GM12878 (cell line): ENCODE results near the gene GPC2. TPM values are rescaled to one million over a fixed set of nuclear protein-coding genes. Genes with fewer than 3 reads are reported as not detected.

Source experiments
- ATF7 ChIP-seq: fragments of 450-650 bp; IDR thresholded peaks from 2 replicates; pipeline ENCODE4 v1.6.1; 2016; ENCODE audit warnings: low read depth, mild to moderate bottlenecking
- MTA3 ChIP-seq: IDR thresholded peaks from 2 replicates; pipeline ENCODE4 v1.6.1; 2012; ENCODE audit warnings: low read length, inconsistent platforms, borderline replicate concordance
- MXI1 ChIP-seq: fragments of 150-350 bp; IDR thresholded peaks from 2 replicates; pipeline ENCODE4 v1.6.1; 2011; ENCODE audit warnings: low read depth, mild to moderate bottlenecking, inconsistent platforms, low read length, improper control_type of control experiment
- NR2F1 ChIP-seq: fragments of 450-650 bp; conservative IDR thresholded peaks from 2 replicates; pipeline ENCODE4 v1.6.1; 2017; ENCODE audit warnings: mild to moderate bottlenecking
- NRF1 ChIP-seq: conservative IDR thresholded peaks from 2 replicates; pipeline ENCODE4 v1.6.1; 2011; ENCODE audit warnings: mild to moderate bottlenecking, low read depth, low read length, improper control_type of control experiment
- PML ChIP-seq: IDR thresholded peaks from 2 replicates; pipeline ENCODE4 v1.6.1; 2012; ENCODE audit warnings: low read length, inconsistent platforms
- POLR2AphosphoS2 ChIP-seq: IDR thresholded peaks from 2 replicates; pipeline ENCODE4 v1.6.1; 2011; ENCODE audit warnings: low read depth, mild to moderate bottlenecking, low read length, improper control_type of control experiment, moderate library complexity
- REST ChIP-seq: IDR thresholded peaks from 2 replicates; pipeline ENCODE4 v1.6.1; 2012; ENCODE audit warnings: mild to moderate bottlenecking, low read depth, low read length
- SP1 ChIP-seq: IDR thresholded peaks from one replicate; pipeline ENCODE4 v1.6.1; 2011; ENCODE audit warnings: low read depth, low read length
- SUZ12 ChIP-seq: fragments of 200-600 bp; sonication (generic); IDR thresholded peaks from one replicate; pipeline ENCODE4 v1.6.1; 2018; ENCODE audit warnings: antibody characterized with exemption, mild to moderate bottlenecking; ENCODE audit not compliant: unreplicated experiment
- WRNIP1 ChIP-seq: IDR thresholded peaks from 2 replicates; pipeline ENCODE4 v1.6.1; 2011; ENCODE audit warnings: low read depth, low read length, improper control_type of control experiment, borderline replicate concordance
- polyA plus RNA-seq, 11 experiments: library from polyadenylated mRNA; depleted of rRNA in 4 of 11; unstranded in 6 of 11; stranded (reverse) in 5 of 11; fragments of >200 nt; fragmentation: Nextera tagmentation in 4 of 11; fragmentation: Illumina TruSeq in 1 of 11; extraction: Ambion mirVana in 4 of 11; extraction: Trizol in 1 of 11; gene quantifications; 1 replicate in 1 of 11; 2 replicates in 10 of 11; pipeline versions ENCODE4 v1.2.1 to v1.2.3, GENCODE V29; 2011 to 2016; ENCODE audit warnings: inconsistent platforms in 2 of 11, missing spikeins in 2 of 11, low read depth in 1 of 11
- total RNA-seq, 4 experiments: library from RNA; depleted of rRNA in 3 of 4; stranded (reverse); fragments of >200 nt in 3 of 4; fragmentation: Illumina TruSeq in 1 of 4; extraction: Trizol in 1 of 4; gene quantifications; 2 replicates each; pipeline versions ENCODE4 v1.2.1 to v1.2.3, GENCODE V29; 2013 to 2021
- TF ChIP-seq, protein P1 (sequence below): fragments of 450-650 bp; formaldehyde crosslinking; IDR thresholded peaks from 2 replicates; pipeline ENCODE4 v1.4.0; 2022; ENCODE audit warnings: mild to moderate bottlenecking, moderate library complexity
- TF ChIP-seq, protein P2 (sequence below): fragments of 450-650 bp; IDR thresholded peaks from 2 replicates; pipeline ENCODE4 v1.6.1; 2016; ENCODE audit warnings: mild to moderate bottlenecking
- TF ChIP-seq, protein P3 (sequence below): IDR thresholded peaks from 2 replicates; pipeline ENCODE4 v1.6.1; 2012; ENCODE audit warnings: low read depth, low read length, improper control_type of control experiment
- TF ChIP-seq, protein P4 (sequence below): IDR thresholded peaks from 2 replicates; pipeline ENCODE4 v1.6.1; 2012; ENCODE audit warnings: low read depth, low read length, improper control_type of control experiment
- TF ChIP-seq, protein P5 (sequence below): IDR thresholded peaks from 2 replicates; pipeline ENCODE4 v1.6.1; 2011; ENCODE audit warnings: low read depth, low read length, improper control_type of control experiment, borderline replicate concordance

The GPC2 gene
- total and polyA plus RNA-seq, 10 of the 15 experiments (the other 5 are each of a cell fraction or from before 2014, with no cell fraction given): 0.19 to 6.3 (median 0.77) TPM

- TF ChIP-seq NRF1: no peak
- TF ChIP-seq, protein P1, sequence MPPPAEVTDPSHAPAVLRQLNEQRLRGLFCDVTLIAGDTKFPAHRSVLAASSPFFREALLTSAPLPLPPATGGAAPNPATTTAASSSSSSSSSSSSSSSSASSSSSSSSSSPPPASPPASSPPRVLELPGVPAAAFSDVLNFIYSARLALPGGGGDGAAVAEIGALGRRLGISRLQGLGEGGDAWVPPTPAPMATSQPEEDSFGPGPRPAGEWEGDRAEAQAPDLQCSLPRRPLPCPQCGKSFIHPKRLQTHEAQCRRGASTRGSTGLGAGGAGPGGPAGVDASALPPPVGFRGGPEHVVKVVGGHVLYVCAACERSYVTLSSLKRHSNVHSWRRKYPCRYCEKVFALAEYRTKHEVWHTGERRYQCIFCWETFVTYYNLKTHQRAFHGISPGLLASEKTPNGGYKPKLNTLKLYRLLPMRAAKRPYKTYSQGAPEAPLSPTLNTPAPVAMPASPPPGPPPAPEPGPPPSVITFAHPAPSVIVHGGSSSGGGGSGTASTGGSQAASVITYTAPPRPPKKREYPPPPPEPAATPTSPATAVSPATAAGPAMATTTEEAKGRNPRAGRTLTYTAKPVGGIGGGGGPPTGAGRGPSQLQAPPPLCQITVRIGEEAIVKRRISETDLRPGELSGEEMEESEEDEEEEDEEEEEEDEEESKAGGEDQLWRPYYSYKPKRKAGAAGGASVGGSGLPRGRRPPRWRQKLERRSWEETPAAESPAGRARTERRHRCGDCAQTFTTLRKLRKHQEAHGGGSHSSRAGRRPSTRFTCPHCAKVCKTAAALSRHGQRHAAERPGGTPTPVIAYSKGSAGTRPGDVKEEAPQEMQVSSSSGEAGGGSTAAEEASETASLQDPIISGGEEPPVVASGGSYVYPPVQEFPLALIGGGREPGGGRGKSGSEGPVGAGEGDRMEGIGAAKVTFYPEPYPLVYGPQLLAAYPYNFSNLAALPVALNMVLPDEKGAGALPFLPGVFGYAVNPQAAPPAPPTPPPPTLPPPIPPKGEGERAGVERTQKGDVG (CRISPR knock-in tag): no peak
- TF ChIP-seq ATF7: no peak
- no peak for TF ChIP-seq WRNIP1
- TF ChIP-seq, protein P2, sequence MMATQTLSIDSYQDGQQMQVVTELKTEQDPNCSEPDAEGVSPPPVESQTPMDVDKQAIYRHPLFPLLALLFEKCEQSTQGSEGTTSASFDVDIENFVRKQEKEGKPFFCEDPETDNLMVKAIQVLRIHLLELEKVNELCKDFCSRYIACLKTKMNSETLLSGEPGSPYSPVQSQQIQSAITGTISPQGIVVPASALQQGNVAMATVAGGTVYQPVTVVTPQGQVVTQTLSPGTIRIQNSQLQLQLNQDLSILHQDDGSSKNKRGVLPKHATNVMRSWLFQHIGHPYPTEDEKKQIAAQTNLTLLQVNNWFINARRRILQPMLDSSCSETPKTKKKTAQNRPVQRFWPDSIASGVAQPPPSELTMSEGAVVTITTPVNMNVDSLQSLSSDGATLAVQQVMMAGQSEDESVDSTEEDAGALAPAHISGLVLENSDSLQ: peak; percentile 52; the same call in 1 of the 2 replicates
- no peak for TF ChIP-seq SP1
- no peak for TF ChIP-seq PML
- TF ChIP-seq, protein P3, sequence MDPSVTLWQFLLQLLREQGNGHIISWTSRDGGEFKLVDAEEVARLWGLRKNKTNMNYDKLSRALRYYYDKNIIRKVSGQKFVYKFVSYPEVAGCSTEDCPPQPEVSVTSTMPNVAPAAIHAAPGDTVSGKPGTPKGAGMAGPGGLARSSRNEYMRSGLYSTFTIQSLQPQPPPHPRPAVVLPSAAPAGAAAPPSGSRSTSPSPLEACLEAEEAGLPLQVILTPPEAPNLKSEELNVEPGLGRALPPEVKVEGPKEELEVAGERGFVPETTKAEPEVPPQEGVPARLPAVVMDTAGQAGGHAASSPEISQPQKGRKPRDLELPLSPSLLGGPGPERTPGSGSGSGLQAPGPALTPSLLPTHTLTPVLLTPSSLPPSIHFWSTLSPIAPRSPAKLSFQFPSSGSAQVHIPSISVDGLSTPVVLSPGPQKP: no peak
- no peak for TF ChIP-seq MXI1
- TF ChIP-seq POLR2AphosphoS2: peak; percentile 19; the same call in 1 of the 2 replicates
- TF ChIP-seq REST: no peak
- TF ChIP-seq, protein P4, sequence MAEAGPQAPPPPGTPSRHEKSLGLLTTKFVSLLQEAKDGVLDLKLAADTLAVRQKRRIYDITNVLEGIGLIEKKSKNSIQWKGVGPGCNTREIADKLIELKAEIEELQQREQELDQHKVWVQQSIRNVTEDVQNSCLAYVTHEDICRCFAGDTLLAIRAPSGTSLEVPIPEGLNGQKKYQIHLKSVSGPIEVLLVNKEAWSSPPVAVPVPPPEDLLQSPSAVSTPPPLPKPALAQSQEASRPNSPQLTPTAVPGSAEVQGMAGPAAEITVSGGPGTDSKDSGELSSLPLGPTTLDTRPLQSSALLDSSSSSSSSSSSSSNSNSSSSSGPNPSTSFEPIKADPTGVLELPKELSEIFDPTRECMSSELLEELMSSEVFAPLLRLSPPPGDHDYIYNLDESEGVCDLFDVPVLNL: no peak
- TF ChIP-seq SUZ12: no peak
- no peak for TF ChIP-seq MTA3
- no peak for TF ChIP-seq NR2F1
- TF ChIP-seq, protein P5, sequence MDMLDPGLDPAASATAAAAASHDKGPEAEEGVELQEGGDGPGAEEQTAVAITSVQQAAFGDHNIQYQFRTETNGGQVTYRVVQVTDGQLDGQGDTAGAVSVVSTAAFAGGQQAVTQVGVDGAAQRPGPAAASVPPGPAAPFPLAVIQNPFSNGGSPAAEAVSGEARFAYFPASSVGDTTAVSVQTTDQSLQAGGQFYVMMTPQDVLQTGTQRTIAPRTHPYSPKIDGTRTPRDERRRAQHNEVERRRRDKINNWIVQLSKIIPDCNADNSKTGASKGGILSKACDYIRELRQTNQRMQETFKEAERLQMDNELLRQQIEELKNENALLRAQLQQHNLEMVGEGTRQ: no peak
These were observed 57.0 kb downstream of the GPC2 start (continued) for GRCh38 chr7:100119970-100120732.
